Measurements from ENCODE around the gene HSP90AA1.

- TF ChIP-seq POLR2A (IDR thresholded peaks at IDR 0.05) (no peak), CTCF (IDR thresholded peaks at IDR 0.05) (no peak)
These were observed 47.7 kb downstream of the HSP90AA1 start for GRCh38 chr14:102039157-102039556.
